Fibroblast of lung (primary cell): ENCODE results near the gene PDLIM3. TPM values are rescaled to one million over a fixed set of nuclear protein-coding genes. Genes with fewer than 3 reads are reported as not detected.

Source experiments
- DNase-seq, 2 donors: peaks; one replicate each; pipeline versions ENCODE4 v3.0.0 to v3.0.0-alpha.2; 2010; ENCODE audit warnings: low read depth in 2 of 2
- H2AFZ ChIP-seq: 2 replicates; pipeline ENCODE4 v1.5.1; 2012; ENCODE audit warnings: low read length, control low read depth, inconsistent platforms
- H3K27ac ChIP-seq: 2 replicates; pipeline ENCODE4 v1.5.1; 2011; ENCODE audit warnings: low read length, control low read depth; ENCODE audit not compliant: insufficient read depth
- H3K27me3 ChIP-seq: 2 replicates; pipeline ENCODE4 v1.5.1; 2011; ENCODE audit warnings: mild to moderate bottlenecking, low read length; ENCODE audit not compliant: control insufficient read depth, insufficient read depth
- H3K36me3 ChIP-seq: 2 replicates; pipeline ENCODE4 v1.5.1; 2011; ENCODE audit warnings: low read length; ENCODE audit not compliant: control insufficient read depth, insufficient read depth
- H3K4me1 ChIP-seq: 2 replicates; pipeline ENCODE4 v1.5.1; 2011; ENCODE audit warnings: low read length; ENCODE audit not compliant: control insufficient read depth, insufficient read depth; ENCODE audit errors: extremely low read depth
- H3K4me2 ChIP-seq: 2 replicates; pipeline ENCODE4 v1.5.1; 2011; ENCODE audit warnings: low read length, control low read depth; ENCODE audit not compliant: insufficient read depth; ENCODE audit errors: extremely low read depth
- H3K4me3 ChIP-seq, 4 experiments: fragments of 200-600 bp in 1 of 4; sonication (generic) in 1 of 4; replicated peaks in 1 of 4; 2 replicates each; pipeline ENCODE4 v1.5.1; 2011 to 2016; ENCODE audit warnings: low read length in 4 of 4, low read depth in 3 of 4, mild to moderate bottlenecking in 3 of 4, control low read depth in 2 of 4, inconsistent platforms in 1 of 4, mixed read lengths in 1 of 4; ENCODE audit not compliant: insufficient read depth in 1 of 4; ENCODE audit errors: control extremely low read depth in 1 of 4
- H3K79me2 ChIP-seq: 2 replicates; pipeline ENCODE4 v1.5.1; 2012; ENCODE audit warnings: mild to moderate bottlenecking, low read length, inconsistent platforms; ENCODE audit not compliant: control insufficient read depth, insufficient read depth
- H3K9ac ChIP-seq: 2 replicates; pipeline ENCODE4 v1.5.1; 2011; ENCODE audit warnings: mild to moderate bottlenecking, low read length, control low read depth; ENCODE audit not compliant: insufficient read depth
- H3K9me3 ChIP-seq: 2 replicates; pipeline ENCODE4 v1.5.1; 2012; ENCODE audit warnings: low read depth, low read length; ENCODE audit not compliant: control insufficient read depth, insufficient read depth
- H4K20me1 ChIP-seq: 2 replicates; pipeline ENCODE4 v1.5.1; 2011; ENCODE audit warnings: low read length; ENCODE audit not compliant: control insufficient read depth, insufficient read depth; ENCODE audit errors: extremely low read depth
- CTCF ChIP-seq, 2 donors: IDR thresholded peaks in 1 of 2; conservative IDR thresholded peaks in 1 of 2; 1 replicate in 1 of 2; 2 replicates in 1 of 2; pipeline ENCODE4 v1.5.1; 2011 to 2012; ENCODE audit warnings: low read length in 2 of 2, control low read depth in 1 of 2, inconsistent platforms in 1 of 2, low read depth in 1 of 2, mild to moderate bottlenecking in 1 of 2
- EZH2 ChIP-seq: IDR thresholded peaks from 2 replicates; pipeline ENCODE4 v1.5.1; 2012; ENCODE audit warnings: low read length, control low read depth, mild to moderate bottlenecking; ENCODE audit errors: missing control alignments
- polyA plus RNA-seq, 2 donors: library from polyadenylated mRNA; depleted of rRNA in 1 of 2; stranded (reverse) in 1 of 2; unstranded in 1 of 2; fragments of >200 nt; gene quantifications; 2 replicates each; pipeline ENCODE4 v1.2.1, GENCODE V29; 2011 to 2012; ENCODE audit warnings: missing spikeins in 1 of 2
- total RNA-seq: library from RNA; depleted of rRNA; stranded (reverse); fragments of >200 nt; gene quantifications from 2 replicates; pipeline ENCODE4 v1.2.1, GENCODE V29; 2014

The PDLIM3 gene
- total and polyA plus RNA-seq, 2 donors (not counting 1 experiment from before 2014, with no cell fraction given) = 8.7 to 20.8 TPM

- DNase-seq = no peak
- no peak for TF ChIP-seq EZH2
- TF ChIP-seq CTCF (conservative IDR thresholded peaks at IDR 0.05 in 1 of 2, IDR thresholded peaks at IDR 0.05 in 1 of 2; ENCODE audit: low read depth in 1 of 2, low read length in 2 of 2) = no peak
- H3K36me3 ChIP-seq = no peaks in the 10 kb centered on the region
- no peak overlapping the region for H3K9ac ChIP-seq
- H3K27ac ChIP-seq = no peak overlapping the region
- no peak overlapping the region for H3K4me2 ChIP-seq
- no peaks in the 10 kb centered on the region for H3K27me3 ChIP-seq
- no peaks in the 10 kb centered on the region for H3K79me2 ChIP-seq
- H3K4me1 ChIP-seq = no peaks in the 10 kb centered on the region
- no peak overlapping the region for H2AFZ ChIP-seq
- no peak overlapping the region for H3K4me3 ChIP-seq
- no peaks in the 10 kb centered on the region for H3K9me3 ChIP-seq
- H4K20me1 ChIP-seq = no peaks in the 10 kb centered on the region
These were observed 13.9 kb upstream of the PDLIM3 start for GRCh38 chr4:185549095-185549639.

- no peak overlapping the region for H3K4me3 ChIP-seq
- H3K9ac ChIP-seq = no peak overlapping the region
- no peaks in the 10 kb centered on the region for H3K79me2 ChIP-seq
- H3K9me3 ChIP-seq = no peaks in the 10 kb centered on the region
- H3K27ac ChIP-seq = no peak overlapping the region
- H3K36me3 ChIP-seq = no peaks in the 10 kb centered on the region
- TF ChIP-seq CTCF (conservative IDR thresholded peaks at IDR 0.05 in 1 of 2, IDR thresholded peaks at IDR 0.05 in 1 of 2; ENCODE audit: low read depth in 1 of 2, low read length in 2 of 2) (no peak), EZH2 (no peak)
- H3K4me1 ChIP-seq = no peaks in the 10 kb centered on the region
- H3K27me3 ChIP-seq = no peaks in the 10 kb centered on the region
- no peaks in the 10 kb centered on the region for H4K20me1 ChIP-seq
- no peak for DNase-seq
- no peak overlapping the region for H3K4me2 ChIP-seq
- H2AFZ ChIP-seq = no peak overlapping the region
These were observed 13.3 kb upstream of the PDLIM3 start for GRCh38 chr4:185548587-185548986.

- Histone ChIP-seq H3K9me3 (no peaks in the 10 kb centered on the region), H3K4me1 (no peaks in the 10 kb centered on the region), H3K27ac (no peak overlapping the region), H3K27me3 (no peaks in the 10 kb centered on the region), H3K36me3 (no peaks in the 10 kb centered on the region), H2AFZ (no peak overlapping the region), H3K9ac (no peak overlapping the region), H3K4me3 (no peak overlapping the region), H4K20me1 (no peaks in the 10 kb centered on the region), H3K79me2 (no peaks in the 10 kb centered on the region), H3K4me2 (no peak overlapping the region)
- no peak for DNase-seq
- no peak for TF ChIP-seq EZH2
- TF ChIP-seq CTCF (conservative IDR thresholded peaks at IDR 0.05 in 1 of 2, IDR thresholded peaks at IDR 0.05 in 1 of 2; ENCODE audit: low read depth in 1 of 2, low read length in 2 of 2) = no peak
These were observed 11.0 kb upstream of the PDLIM3 start for GRCh38 chr4:185546335-185546734.
